Measurements from ENCODE around the gene PDCL2. TPM values are rescaled to one million over a fixed set of nuclear protein-coding genes. Genes with fewer than 3 reads are reported as not detected.
A peak's percentile ranks its signal among the peaks of the same experiment; 100 is the strongest.

Gene PDCL2
- total and polyA plus RNA-seq, 9 of the 15 experiments (the other 6 are each of a cell fraction or from before 2014, with no cell fraction given) = 0.62 to 2.5 (median 1.2) TPM

- TF ChIP-seq TCF7 (IDR thresholded peaks at IDR 0.05; ENCODE audit: borderline replicate concordance) (no peak), BACH1 (tag; IDR thresholded peaks at IDR 0.05) (no peak), LARP7 (IDR thresholded peaks at IDR 0.05) (no peak), SMAD1 (IDR thresholded peaks at IDR 0.05; ENCODE audit: low read depth, low read length, partially characterized antibody) (no peak), ZC3H4 (CRISPR knock-in tag; IDR thresholded peaks at IDR 0.05; ENCODE audit: borderline replicate concordance) (no peak), ZNF785 (CRISPR knock-in tag; IDR thresholded peaks at IDR 0.05) (no peak), KDM2B (CRISPR knock-in tag; IDR thresholded peaks at IDR 0.05) (no peak), ZZZ3 (IDR thresholded peaks at IDR 0.05) (no peak), CCAR2 (IDR thresholded peaks at IDR 0.05; ENCODE audit: low read depth, low read length) (no peak), ZNF518B (CRISPR knock-in tag; IDR thresholded peaks at IDR 0.05) (no peak), BRCA1 (IDR thresholded peaks at IDR 0.05) (no peak), BRCA1 (CRISPR knock-in tag; IDR thresholded peaks at IDR 0.05) (no peak), ZNF644 (tag; IDR thresholded peaks at IDR 0.05; ENCODE audit: low read depth) (no peak; the same call in 1 of the 2 replicates), IRF1 (CRISPR knock-in tag; IDR thresholded peaks at IDR 0.05; ENCODE audit: borderline replicate concordance) (no peak), NEUROD1 (IDR thresholded peaks at IDR 0.05; ENCODE audit: borderline replicate concordance, low read depth, low read length, partially characterized antibody) (peak; percentile 19), ZNF212 (CRISPR knock-in tag; IDR thresholded peaks at IDR 0.05) (no peak), RFX1 (IDR thresholded peaks at IDR 0.05) (no peak), HMG20B (CRISPR knock-in tag; IDR thresholded peaks at IDR 0.05) (no peak), MAFK (IDR thresholded peaks at IDR 0.05; ENCODE audit: low read length) (no peak), GTF2B (IDR thresholded peaks at IDR 0.05; ENCODE audit: extremely low read depth, insufficient read length) (no peak), MXI1 (IDR thresholded peaks at IDR 0.05; ENCODE audit: low read depth, low read length) (no peak; the same call in 1 of the 2 replicates), CHD4 (IDR thresholded peaks at IDR 0.05; ENCODE audit: insufficient read depth, insufficient replicate concordance, low read depth, low read length, poor library complexity, severe bottlenecking) (peak; percentile 18), NFIC (IDR thresholded peaks at IDR 0.05) (peak; percentile 54), POLR2H (tag; IDR thresholded peaks at IDR 0.05; ENCODE audit: low read depth) (no peak; the same call in 1 of the 2 replicates)
Observed at GRCh38 chr4:55545641-55546505, 46.2 kb downstream of the PDCL2 start (continued).

Data from K562 (cell line).